OCI-LY1 (cell line): ENCODE data around the gene UGT1A10.

Source experiments
- H2AFZ ChIP-seq: fragments of 200-600 bp; sonication (generic), shearing (Covaris generic); 2 replicates; pipeline ENCODE4 v1.6.0; 2014; ENCODE audit warnings: antibody characterized with exemption, mild to moderate bottlenecking, low read length
- H3F3A ChIP-seq: fragments of 200-600 bp; sonication (generic), shearing (Covaris generic); 2 replicates; pipeline ENCODE4 v1.6.0; 2014; ENCODE audit warnings: mild to moderate bottlenecking, antibody characterized with exemption, low read length, moderate library complexity; ENCODE audit not compliant: insufficient read depth
- H3K27ac ChIP-seq: fragments of 200-600 bp; sonication (generic); 2 replicates; pipeline ENCODE4 v1.5.1; 2014; ENCODE audit warnings: low read length, mixed run types, mild to moderate bottlenecking, low read depth; ENCODE audit not compliant: poor library complexity, severe bottlenecking
- H3K27me3 ChIP-seq: fragments of 200-600 bp; sonication (generic); 2 replicates; pipeline ENCODE4 v1.6.0; 2014; ENCODE audit warnings: antibody characterized with exemption, mild to moderate bottlenecking, low read length, moderate library complexity; ENCODE audit not compliant: insufficient read depth
- H3K36me3 ChIP-seq: fragments of 200-600 bp; sonication (generic); 2 replicates; pipeline ENCODE4 v1.6.1; 2014; ENCODE audit warnings: mild to moderate bottlenecking, antibody characterized with exemption, low read length, moderate library complexity, mixed read lengths; ENCODE audit not compliant: insufficient read depth
- H3K4me1 ChIP-seq: fragments of 200-600 bp; sonication (generic); 2 replicates; pipeline ENCODE4 v1.5.1; 2014; ENCODE audit warnings: mild to moderate bottlenecking, low read length, moderate library complexity; ENCODE audit not compliant: insufficient read depth, severe bottlenecking
- H3K4me2 ChIP-seq: fragments of 200-600 bp; sonication (generic), shearing (Covaris generic); 2 replicates; pipeline ENCODE4 v1.6.1; 2014; ENCODE audit warnings: low read length
- H3K4me3 ChIP-seq: fragments of 200-600 bp; sonication (generic); 2 replicates; pipeline ENCODE4 v1.5.1; 2014; ENCODE audit warnings: low read length, low read depth, mild to moderate bottlenecking, mixed read lengths; ENCODE audit not compliant: poor library complexity, severe bottlenecking
- H3K79me2 ChIP-seq: fragments of 200-600 bp; shearing (Covaris generic); 2 replicates; pipeline ENCODE4 v1.6.1; 2016; ENCODE audit warnings: mixed run types, low read length, mixed read lengths; ENCODE audit not compliant: insufficient read depth
- H3K9ac ChIP-seq: fragments of 200-600 bp; sonication (generic), shearing (Covaris generic); 2 replicates; pipeline ENCODE4 v1.6.1; 2014; ENCODE audit warnings: mild to moderate bottlenecking, low read length, mixed read lengths
- H3K9me2 ChIP-seq: fragments of 200-600 bp; sonication (generic), shearing (Covaris generic); 2 replicates; pipeline ENCODE4 v1.6.1; 2014; ENCODE audit warnings: low read depth, mild to moderate bottlenecking, low read length, mixed read lengths
- H3K9me3 ChIP-seq: fragments of 200-600 bp; shearing (Covaris generic); 2 replicates; pipeline ENCODE4 v1.6.1; 2014; ENCODE audit warnings: low read length, mixed read lengths
- H4K20me1 ChIP-seq: fragments of 200-600 bp; sonication (generic), shearing (Covaris generic); 2 replicates; pipeline ENCODE4 v1.6.0; 2016; ENCODE audit warnings: mild to moderate bottlenecking, low read length; ENCODE audit not compliant: insufficient read depth
- EZH2 ChIP-seq: fragments of 200-600 bp; sonication (generic), shearing (Covaris generic); IDR thresholded peaks from 2 replicates; pipeline ENCODE4 v1.8.0; 2017; ENCODE audit warnings: borderline replicate concordance, mixed run types, mild to moderate bottlenecking, antibody characterized with exemption, low read length, moderate library complexity, mixed read lengths
- TF ChIP-seq, protein P1 (sequence below): fragments of 200-600 bp; sonication (generic), shearing (Covaris generic); IDR thresholded peaks from 2 replicates; pipeline ENCODE4 v1.5.1; 2017; ENCODE audit warnings: mild to moderate bottlenecking, antibody characterized with exemption, low read length, moderate library complexity, mixed read lengths

Gene UGT1A10

DNA sequence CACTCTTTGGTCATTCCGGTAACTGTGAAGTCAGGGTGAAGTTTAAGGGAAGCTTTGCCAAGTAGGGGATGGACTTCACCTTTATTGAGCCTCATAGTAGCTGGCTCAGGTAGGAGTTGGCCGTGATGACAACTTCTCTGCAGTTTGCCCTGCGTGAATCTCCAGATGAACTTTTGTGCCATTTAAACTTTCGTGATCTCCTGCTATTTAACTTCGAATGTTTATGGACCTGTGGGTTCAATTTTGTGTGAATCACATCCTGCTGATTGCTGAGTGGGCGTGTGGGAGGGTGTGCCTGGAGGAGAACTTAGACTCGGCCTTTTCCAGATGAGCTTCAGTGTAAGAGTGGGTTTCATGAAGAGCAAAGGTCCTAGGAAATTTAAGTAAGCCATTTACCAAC, 128.0 kb downstream of the UGT1A10 start:
- Histone ChIP-seq H3K9me3 (no peaks in the 10 kb centered on the region), H3F3A (no peaks in the 10 kb centered on the region), H3K4me2 (no peak overlapping the region), H3K36me3 (no peaks in the 10 kb centered on the region), H3K9me2 (no peaks in the 10 kb centered on the region), H4K20me1 (no peaks in the 10 kb centered on the region), H3K27me3 (no peaks in the 10 kb centered on the region), H3K79me2 (no peaks in the 10 kb centered on the region), H2AFZ (no peak overlapping the region), H3K4me1 (no peaks in the 10 kb centered on the region), H3K27ac (no peak overlapping the region), H3K9ac (no peak overlapping the region), H3K4me3 (no peak overlapping the region)
- TF ChIP-seq, protein P1, sequence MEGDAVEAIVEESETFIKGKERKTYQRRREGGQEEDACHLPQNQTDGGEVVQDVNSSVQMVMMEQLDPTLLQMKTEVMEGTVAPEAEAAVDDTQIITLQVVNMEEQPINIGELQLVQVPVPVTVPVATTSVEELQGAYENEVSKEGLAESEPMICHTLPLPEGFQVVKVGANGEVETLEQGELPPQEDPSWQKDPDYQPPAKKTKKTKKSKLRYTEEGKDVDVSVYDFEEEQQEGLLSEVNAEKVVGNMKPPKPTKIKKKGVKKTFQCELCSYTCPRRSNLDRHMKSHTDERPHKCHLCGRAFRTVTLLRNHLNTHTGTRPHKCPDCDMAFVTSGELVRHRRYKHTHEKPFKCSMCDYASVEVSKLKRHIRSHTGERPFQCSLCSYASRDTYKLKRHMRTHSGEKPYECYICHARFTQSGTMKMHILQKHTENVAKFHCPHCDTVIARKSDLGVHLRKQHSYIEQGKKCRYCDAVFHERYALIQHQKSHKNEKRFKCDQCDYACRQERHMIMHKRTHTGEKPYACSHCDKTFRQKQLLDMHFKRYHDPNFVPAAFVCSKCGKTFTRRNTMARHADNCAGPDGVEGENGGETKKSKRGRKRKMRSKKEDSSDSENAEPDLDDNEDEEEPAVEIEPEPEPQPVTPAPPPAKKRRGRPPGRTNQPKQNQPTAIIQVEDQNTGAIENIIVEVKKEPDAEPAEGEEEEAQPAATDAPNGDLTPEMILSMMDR, result no peak
- no peak for TF ChIP-seq EZH2

GRCh38 chr2:233764761-233765160, 128.5 kb downstream of the UGT1A10 start:
- Histone ChIP-seq H3F3A (no peaks in the 10 kb centered on the region), H3K27me3 (no peaks in the 10 kb centered on the region), H3K9me3 (no peaks in the 10 kb centered on the region), H3K9me2 (no peaks in the 10 kb centered on the region), H3K79me2 (no peaks in the 10 kb centered on the region), H3K4me3 (no peak overlapping the region), H3K27ac (no peak overlapping the region), H3K4me1 (no peaks in the 10 kb centered on the region), H3K4me2 (no peak overlapping the region), H3K36me3 (no peaks in the 10 kb centered on the region), H3K9ac (no peak overlapping the region), H4K20me1 (no peaks in the 10 kb centered on the region), H2AFZ (no peak overlapping the region)
- TF ChIP-seq, protein P1, result no peak
- TF ChIP-seq EZH2, result no peak

DNA sequence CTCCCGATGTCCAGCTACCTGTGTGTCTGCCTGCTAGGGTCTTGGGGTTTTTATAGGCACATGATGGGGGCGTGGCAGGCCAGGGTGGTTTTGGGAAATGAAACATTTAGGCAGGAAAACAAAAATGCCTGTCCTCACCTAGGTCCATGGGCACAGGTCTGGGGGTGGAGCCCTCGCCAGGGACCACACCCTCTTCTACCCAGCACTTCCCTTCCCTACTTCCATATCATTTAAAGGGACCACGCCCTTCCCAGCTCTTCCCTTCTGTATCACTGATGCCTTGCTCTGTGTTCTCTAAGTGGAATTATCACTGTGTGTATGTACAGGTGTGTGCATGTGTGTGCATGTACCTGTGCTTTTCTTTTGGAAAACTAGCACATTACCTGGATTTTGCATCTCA, 130.2 kb downstream of the UGT1A10 start:
- H2AFZ ChIP-seq, result no peak overlapping the region
- TF ChIP-seq, protein P1, result no peak
- no peak for TF ChIP-seq EZH2
- no peak overlapping the region for H3K4me2 ChIP-seq
- no peaks in the 10 kb centered on the region for H3K36me3 ChIP-seq
- H3K27ac ChIP-seq, result no peak overlapping the region
- no peaks in the 10 kb centered on the region for H3K9me2 ChIP-seq
- H3F3A ChIP-seq, result no peaks in the 10 kb centered on the region
- H3K27me3 ChIP-seq, result no peaks in the 10 kb centered on the region
- no peak overlapping the region for H3K9ac ChIP-seq
- no peaks in the 10 kb centered on the region for H3K9me3 ChIP-seq
- H4K20me1 ChIP-seq, result no peaks in the 10 kb centered on the region
- H3K4me3 ChIP-seq, result no peak overlapping the region
- H3K79me2 ChIP-seq, result no peaks in the 10 kb centered on the region
- no peaks in the 10 kb centered on the region for H3K4me1 ChIP-seq
